ENCODE results near the gene MAGI1.

Gene MAGI1

GRCh38 chr3:65443739-65444446, 594.8 kb downstream of the MAGI1 start:
- no peak for DNase-seq

GRCh38 chr3:65439641-65440284, 599.0 kb downstream of the MAGI1 start:
- DNase-seq, result peak; percentile 21

DNA sequence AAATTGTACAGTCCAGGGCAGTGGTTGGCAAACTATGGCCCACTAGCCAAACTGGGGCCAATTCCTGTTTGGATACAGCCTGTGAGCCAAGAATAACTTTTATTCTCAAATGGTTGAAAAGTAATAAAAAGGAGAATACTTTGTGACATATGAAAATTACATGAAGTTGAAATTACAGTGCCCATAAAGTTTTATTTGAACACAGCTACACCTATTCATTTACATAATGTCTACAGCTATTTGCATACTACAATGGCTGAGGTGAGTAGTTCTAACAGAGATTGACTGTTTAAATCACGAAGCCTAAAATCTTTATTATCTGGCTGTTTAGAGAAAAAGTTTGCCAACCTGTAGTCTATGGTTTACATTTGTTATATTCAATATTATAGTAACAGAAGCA, 600.1 kb downstream of the MAGI1 start:
- no peak for DNase-seq

DNA sequence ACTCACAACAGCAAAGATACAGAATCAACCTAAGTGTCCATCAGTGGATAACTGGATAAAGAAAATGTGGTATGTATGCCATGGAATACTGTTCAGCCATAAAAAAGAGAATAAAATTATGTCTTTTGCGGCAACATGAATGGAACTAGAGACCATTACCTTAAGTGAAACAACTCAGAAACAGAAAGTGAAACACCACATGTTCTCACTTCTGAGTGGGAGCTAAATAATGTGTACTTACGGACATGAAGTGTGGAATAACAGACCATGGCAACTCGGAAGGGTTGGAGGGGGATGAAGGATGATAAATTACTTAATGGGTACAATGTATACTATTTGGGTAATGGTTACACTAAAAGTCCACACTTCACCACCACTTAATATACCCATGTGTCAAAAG, 600.6 kb downstream of the MAGI1 start:
- DNase-seq, result no peak

GRCh38 chr3:65436580-65436979, 602.1 kb downstream of the MAGI1 start:
- DNase-seq, result no peak

DNA sequence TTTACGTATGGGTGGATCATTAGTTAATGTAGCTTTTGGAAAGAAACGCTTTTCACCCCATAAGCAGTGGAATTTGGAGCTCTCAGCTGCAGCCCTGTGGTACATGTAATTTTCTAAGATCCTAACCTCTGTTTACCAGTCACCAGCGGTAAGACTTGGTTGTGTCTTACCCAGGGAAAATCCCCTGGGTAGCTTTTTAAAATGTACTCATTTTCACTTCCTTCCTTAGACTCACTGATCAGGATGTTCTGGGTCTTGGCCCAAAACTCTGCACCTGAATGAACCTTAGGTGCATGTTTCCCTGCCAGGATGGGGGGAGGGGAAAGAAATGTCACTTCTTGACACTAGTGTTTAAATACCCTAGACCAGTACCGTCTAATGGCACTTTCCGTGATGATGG, 605.2 kb downstream of the MAGI1 start:
- DNase-seq, result no peak

- DNase-seq, result no peak
Observed at GRCh38 chr3:65432388-65433003, 606.2 kb downstream of the MAGI1 start.

GRCh38 chr3:65425880-65426279, 612.8 kb downstream of the MAGI1 start:
- DNase-seq, result no peak

DNA sequence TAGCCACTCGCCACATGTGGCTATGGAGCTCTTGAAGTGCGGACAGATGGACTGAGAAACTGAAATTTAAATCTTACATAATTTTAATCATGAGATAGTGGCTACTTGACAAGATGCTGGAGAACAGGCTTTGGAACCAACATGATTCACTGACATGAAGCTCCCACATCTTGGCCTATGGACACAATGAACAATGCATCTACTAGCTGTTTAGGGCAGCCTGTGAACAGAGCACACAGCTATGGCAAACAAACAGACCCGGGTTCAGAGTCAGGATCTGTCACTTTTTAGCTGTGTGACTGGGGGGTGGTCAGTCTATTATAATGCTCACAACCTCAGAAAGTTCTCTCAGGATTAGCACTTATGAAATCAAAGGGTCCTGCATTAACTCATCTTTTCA, 616.6 kb downstream of the MAGI1 start:
- no peak for DNase-seq

DNA sequence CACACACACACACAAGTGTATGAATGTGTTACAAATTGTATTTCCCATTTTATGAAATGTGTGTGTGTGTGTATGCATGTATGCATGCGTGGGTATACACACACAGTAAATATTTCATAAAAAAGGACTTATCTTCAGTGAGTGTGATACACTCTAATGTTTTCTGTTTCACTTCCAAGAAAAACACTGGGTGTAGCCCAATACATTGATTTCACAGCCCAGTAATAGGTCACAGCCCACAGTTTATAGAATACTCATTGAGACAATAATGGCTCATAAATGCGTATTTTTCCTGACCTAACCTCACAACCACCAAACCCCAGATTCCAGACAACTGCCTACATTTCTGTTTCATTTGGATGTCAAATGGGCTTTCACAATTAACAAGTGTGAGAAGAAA, 619.5 kb downstream of the MAGI1 start:
- DNase-seq, result no peak

DNA sequence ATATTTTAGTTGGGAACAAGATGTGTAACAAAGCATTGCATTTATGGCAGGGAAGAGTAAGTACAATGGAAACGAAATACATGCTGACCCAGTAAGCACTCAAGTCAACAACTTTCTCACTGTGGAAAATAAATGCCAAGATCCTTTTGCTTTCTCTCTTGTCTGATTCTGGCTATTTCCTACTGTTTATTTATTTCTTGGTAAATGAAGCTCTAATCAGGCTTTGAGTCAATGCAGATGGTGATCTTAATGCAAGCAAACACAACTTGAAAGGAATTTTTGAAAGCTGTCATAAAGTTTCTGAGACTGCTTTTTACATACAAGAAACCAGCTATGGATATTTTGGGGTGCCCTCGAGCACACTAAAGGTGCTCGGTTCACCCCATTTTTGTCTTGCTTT, 624.8 kb downstream of the MAGI1 start:
- DNase-seq, result no peak

GRCh38 chr3:65412588-65412987, 626.1 kb downstream of the MAGI1 start:
- DNase-seq, result peak; percentile 7

DNA sequence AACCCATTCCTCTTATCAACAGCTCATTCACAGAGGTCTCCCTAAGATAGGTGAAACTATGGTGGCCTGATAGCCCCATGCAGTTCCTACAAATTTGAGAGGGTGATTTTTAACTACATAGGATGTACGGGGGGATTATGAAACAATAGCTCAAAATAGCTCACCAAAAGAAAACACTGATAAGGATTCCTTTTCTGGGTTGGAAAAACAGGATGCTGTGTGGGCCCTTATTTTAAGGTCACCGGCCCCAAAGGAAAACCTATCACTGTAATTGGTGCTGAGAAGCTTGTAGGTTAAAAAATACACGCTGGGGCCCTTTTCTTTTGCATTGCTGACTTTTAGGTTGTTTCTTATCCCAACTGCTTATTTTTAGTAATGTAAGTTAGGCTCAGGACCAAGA, 627.4 kb downstream of the MAGI1 start:
- no peak for DNase-seq

DNA sequence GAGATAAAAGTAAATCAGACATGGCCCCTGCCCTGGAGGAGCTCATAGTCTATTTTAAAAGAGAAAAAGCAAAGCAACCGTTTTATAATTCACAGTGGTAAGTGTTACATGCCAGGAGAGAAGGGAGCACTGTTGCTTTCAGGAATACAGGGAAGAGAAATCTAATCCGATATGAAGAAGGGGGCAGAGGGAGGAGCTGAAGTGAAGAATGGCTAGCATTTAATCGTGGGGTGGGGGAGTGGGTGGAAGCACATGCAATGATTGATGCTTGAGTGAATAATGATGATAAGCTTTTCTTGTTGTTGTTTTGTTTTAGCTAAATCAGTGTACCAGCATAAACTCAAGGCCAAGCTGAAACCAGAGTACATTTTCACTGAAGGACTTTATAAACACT, 629.5 kb downstream of the MAGI1 start:
- DNase-seq, result no peak

DNA sequence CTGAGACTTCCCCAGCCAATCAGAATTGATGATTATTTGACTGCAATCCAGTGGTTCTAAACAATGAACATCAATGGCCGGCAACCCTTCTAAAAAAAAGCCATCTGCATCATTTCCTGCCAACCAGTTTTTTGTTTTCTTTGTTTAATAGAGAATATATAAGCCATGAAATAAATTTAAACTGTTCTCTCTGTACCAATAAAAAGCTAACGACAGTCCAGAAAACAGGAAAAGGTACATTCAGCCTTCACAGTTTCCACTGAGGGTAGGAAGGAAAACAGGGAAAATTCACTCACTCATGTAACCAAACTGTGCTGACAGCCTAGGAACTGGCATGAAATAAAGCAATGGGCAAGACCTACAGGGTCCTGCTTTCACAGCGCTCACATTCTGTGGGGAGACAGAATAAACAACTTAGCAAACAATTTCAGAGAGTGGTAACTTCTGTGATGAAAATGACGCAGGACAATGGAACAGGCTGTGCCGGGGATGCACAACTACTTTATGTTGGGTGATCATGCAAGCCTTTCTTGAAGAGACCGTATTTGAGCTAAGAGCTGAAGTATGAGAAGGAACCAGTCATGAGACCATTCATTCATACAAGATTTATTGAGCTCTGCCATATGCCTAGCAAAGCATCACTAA, 630.1 kb downstream of the MAGI1 start:
- DNase-seq, result no peak

GRCh38 chr3:65406470-65406869, 632.2 kb downstream of the MAGI1 start:
- DNase-seq, result no peak

DNA sequence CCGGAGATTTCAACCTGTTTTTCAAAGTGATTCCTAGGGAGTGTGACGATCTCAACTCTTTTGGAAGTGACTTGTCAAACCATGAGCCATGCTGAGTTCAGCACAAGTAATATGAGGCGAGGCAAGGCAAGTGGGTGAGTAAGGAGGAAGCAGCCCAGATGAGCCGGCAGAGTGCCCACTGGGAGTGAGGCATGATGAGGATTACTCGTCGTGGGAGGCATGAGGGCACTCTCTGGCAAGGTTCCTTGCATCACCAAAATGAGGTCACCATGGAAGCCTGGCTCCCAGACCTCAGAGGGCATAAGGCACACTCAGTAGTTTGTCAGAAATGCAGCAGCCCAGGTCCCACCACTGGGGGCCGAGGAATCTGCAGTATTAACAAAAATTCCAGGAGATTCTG, 636.1 kb downstream of the MAGI1 start:
- no peak for DNase-seq

DNA sequence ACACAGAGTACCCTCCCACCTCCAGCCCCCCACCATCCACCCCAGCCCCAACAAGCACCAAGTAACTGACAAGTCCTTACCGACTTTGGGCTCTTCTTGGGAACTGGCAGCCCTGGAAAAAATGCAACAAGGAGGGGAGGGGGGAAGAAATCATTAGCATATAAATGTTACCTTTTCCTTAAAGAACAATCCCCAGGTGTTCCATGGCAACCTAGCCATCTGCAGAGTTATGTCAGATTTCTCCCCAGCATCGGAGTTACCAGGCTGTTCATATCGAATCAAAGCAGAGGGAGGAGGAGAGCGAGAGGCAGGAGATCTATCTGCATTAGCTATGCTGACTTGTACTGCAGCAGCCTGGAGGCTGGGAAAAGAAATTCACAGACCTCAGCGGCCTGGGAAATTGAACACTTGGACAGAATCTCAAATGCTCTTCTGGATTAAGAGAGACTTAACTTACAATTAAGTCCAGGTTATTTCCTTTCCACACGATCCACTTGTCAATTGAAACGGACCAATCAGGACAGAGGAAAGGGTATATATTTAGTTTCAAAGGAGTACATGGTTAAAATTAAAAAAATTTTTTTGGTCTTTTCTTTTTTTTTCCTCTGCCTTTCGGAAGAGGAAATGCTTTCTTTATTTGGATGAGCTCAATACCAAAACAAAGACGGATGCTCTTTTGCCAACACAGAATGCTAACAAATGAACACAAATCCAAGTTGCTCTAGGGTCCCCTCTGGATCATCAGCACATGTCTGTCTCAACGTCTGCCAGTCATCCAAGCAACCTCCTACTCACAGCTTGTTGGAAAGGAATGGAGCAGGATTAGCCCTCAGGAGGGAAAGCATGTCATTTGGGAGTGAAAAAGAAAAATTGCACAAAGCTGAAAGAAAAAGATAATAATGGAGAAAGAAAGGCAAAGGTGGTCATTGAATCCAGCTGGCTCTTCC, 637.1 kb downstream of the MAGI1 start:
- no peak for DNase-seq

DNA sequence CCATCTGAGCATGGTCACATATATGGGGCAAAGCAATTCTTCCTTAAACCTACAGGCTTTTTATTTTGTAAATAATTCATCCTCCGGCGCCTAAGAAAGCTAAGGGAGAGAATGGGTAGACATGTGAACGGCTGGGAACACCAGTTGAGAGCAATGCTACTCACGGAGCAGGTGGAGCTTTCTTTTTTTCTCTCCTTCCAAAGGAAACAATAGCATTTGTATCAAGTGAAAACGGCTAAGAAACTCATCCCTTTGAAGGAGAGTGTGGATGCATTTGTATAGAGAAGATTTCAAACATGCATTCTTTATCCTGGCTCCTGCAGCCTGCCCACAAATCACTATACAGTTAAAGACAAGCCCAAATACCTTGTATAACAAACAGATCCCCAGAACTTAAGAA, 637.8 kb downstream of the MAGI1 start:
- no peak for DNase-seq

GRCh38 chr3:65398953-65399352, 639.8 kb downstream of the MAGI1 start:
- DNase-seq, result no peak

GRCh38 chr3:65396078-65396477, 642.6 kb downstream of the MAGI1 start:
- DNase-seq, result no peak

GRCh38 chr3:65391068-65391467, 647.6 kb downstream of the MAGI1 start:
- no peak for DNase-seq

DNA sequence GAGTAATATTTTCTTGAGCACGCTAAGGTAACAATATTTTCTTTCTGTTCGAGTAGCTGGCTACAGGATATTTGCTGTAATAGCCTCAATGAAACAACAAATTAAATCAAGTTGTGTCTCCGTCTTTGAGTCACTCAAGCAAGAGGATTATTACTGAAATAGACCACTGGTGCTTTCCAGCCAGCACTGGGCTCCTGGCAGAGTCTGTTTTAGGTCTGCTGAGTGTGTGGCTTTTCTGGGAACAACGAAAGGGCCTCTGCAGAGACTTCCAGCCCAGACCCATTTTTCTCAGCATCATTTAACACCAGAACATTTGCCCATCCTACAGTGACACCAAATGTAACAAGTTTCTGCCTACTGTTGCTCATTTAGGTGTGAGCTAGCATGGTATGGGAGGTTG, 652.9 kb downstream of the MAGI1 start:
- no peak for DNase-seq
